NT2/D1 (cell line): ENCODE data around the gene BAZ2B.

Experiments
- DNase-seq: peaks from one replicate; pipeline ENCODE4 v3.0.0-alpha.2; 2011; ENCODE audit warnings: low read depth, low spot score
- H3K27me3 ChIP-seq: 2 replicates; pipeline ENCODE4 v1.6.0; 2011; ENCODE audit warnings: mild to moderate bottlenecking; ENCODE audit not compliant: insufficient read length, insufficient read depth
- H3K36me3 ChIP-seq: 2 replicates; pipeline ENCODE4 v1.6.1; 2011; ENCODE audit warnings: mild to moderate bottlenecking, low read length, mixed read lengths; ENCODE audit not compliant: insufficient read depth, insufficient read length
- H3K4me1 ChIP-seq: 2 replicates; pipeline ENCODE4 v1.5.1; 2011; ENCODE audit not compliant: insufficient read depth, insufficient read length
- H3K4me3 ChIP-seq: 2 replicates; pipeline ENCODE4 v1.5.1; 2011; ENCODE audit warnings: low read depth; ENCODE audit not compliant: insufficient read length
- H3K9ac ChIP-seq: 2 replicates; pipeline ENCODE4 v1.6.0; 2011; ENCODE audit warnings: low read depth; ENCODE audit not compliant: insufficient read length
- H3K9me3 ChIP-seq: 2 replicates; pipeline ENCODE4 v1.5.1; 2011; ENCODE audit warnings: mild to moderate bottlenecking, low read length; ENCODE audit not compliant: insufficient read depth
- SUZ12 ChIP-seq: IDR thresholded peaks from 2 replicates; pipeline ENCODE4 v1.6.1; 2011; ENCODE audit not compliant: insufficient read length, insufficient read depth; ENCODE audit errors: extremely low read depth
- YY1 ChIP-seq: IDR thresholded peaks from 2 replicates; pipeline ENCODE4 v1.6.1; 2011; ENCODE audit not compliant: insufficient read length, insufficient read depth
- ZNF274 ChIP-seq: IDR thresholded peaks from 2 replicates; pipeline ENCODE4 v1.6.1; 2011; ENCODE audit warnings: mild to moderate bottlenecking, low read depth, low read length

BAZ2B gene

DNA sequence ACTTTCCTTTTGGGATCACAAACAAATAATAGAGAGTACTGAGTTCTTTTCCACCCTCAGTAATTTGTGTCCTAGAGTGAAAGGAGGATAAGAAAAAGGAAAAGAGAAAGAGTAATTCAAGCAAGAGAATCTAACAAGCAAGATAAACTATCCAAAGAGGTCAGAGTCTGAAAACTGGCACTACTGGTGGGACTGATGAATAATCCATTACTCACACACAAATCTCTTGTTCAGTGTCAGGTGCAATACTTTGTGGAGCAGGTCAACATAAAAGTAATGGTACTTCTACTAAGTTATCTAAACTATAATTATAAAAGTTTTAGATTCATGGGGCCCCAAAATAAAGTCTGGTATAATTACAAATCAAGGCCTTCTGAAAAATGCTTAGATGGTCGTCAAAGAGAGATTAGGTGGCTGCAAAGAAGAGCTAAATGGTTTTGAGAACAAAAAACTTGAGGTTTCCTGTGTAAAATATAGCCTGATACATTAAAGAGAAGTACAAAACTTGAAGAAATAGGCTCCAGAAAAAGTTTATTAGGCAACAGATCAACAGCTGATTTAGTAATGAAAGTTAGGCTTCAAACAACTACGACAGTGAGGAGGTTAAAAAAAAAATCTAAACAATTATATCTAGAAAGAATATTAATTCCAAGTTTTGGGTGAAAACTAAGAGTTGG, 109.4 kb downstream of the BAZ2B start:
- Histone ChIP-seq H3K9ac (no peak overlapping the region), H3K4me1 (no peaks in the 10 kb centered on the region), H3K9me3 (no peaks in the 10 kb centered on the region), H3K36me3 (no peaks in the 10 kb centered on the region), H3K27me3 (no peaks in the 10 kb centered on the region), H3K4me3 (no peak overlapping the region)
- TF ChIP-seq ZNF274 (no peak), YY1 (no peak), SUZ12 (no peak)
- no peak for DNase-seq

GRCh38 chr2:159506202-159506601, 110.1 kb downstream of the BAZ2B start:
- Histone ChIP-seq H3K36me3 (no peaks in the 10 kb centered on the region), H3K9ac (no peak overlapping the region), H3K4me1 (no peaks in the 10 kb centered on the region), H3K4me3 (no peak overlapping the region), H3K9me3 (no peaks in the 10 kb centered on the region), H3K27me3 (no peaks in the 10 kb centered on the region)
- DNase-seq, result no peak
- TF ChIP-seq SUZ12 (no peak), ZNF274 (no peak), YY1 (no peak)

DNA sequence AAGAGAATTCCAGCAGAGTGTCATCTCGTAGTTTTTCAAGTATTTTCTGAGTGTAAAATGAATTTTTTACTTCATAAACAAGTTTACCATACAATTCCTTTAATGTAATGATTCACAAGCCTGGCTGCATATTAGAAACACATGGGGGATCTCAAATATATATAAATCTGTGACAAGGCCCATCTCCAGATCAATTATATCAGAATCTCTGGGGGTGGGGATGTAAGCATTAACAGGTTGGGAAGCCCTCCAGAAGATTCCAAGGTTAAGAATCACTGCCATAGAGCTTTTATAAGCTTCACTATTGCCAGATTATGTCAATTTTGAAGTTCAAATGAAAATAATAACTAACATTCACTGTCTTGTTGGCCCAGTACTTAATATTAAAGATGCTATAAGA, 111.2 kb downstream of the BAZ2B start:
- no peak for TF ChIP-seq YY1
- no peak for TF ChIP-seq ZNF274
- no peak for TF ChIP-seq SUZ12
- no peaks in the 10 kb centered on the region for H3K9me3 ChIP-seq
- DNase-seq, result no peak
- H3K27me3 ChIP-seq, result no peaks in the 10 kb centered on the region
- no peak overlapping the region for H3K9ac ChIP-seq
- no peaks in the 10 kb centered on the region for H3K4me1 ChIP-seq
- no peaks in the 10 kb centered on the region for H3K36me3 ChIP-seq
- no peak overlapping the region for H3K4me3 ChIP-seq

DNA sequence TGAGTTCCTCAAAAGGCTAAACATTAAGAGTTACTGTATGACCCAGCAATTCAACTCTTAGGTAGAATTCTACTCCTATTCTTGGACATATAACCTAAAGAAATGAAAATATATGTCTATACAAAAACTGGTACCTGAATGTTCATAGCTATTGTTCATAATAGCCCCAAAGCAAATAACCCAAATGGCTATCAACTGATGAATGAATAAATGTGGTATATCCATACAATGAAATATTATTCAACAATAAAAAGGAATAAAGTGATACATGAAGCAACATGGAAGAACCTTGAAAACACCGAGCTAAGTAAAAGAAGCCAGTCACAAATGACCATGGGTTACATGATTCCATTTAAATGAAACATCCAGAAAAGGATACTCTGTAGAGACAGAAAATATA, 114.6 kb downstream of the BAZ2B start:
- no peaks in the 10 kb centered on the region for H3K9me3 ChIP-seq
- H3K27me3 ChIP-seq, result no peaks in the 10 kb centered on the region
- no peak for DNase-seq
- no peak overlapping the region for H3K9ac ChIP-seq
- H3K4me3 ChIP-seq, result no peak overlapping the region
- TF ChIP-seq YY1, result no peak
- no peak for TF ChIP-seq SUZ12
- no peak for TF ChIP-seq ZNF274
- H3K36me3 ChIP-seq, result no peaks in the 10 kb centered on the region
- H3K4me1 ChIP-seq, result no peaks in the 10 kb centered on the region

GRCh38 chr2:159497847-159498246, 118.5 kb downstream of the BAZ2B start:
- DNase-seq, result no peak
- no peaks in the 10 kb centered on the region for H3K27me3 ChIP-seq
- no peaks in the 10 kb centered on the region for H3K36me3 ChIP-seq
- no peak overlapping the region for H3K4me3 ChIP-seq
- H3K9ac ChIP-seq, result no peak overlapping the region
- no peaks in the 10 kb centered on the region for H3K9me3 ChIP-seq
- TF ChIP-seq ZNF274, result no peak
- no peak for TF ChIP-seq YY1
- TF ChIP-seq SUZ12, result no peak
- H3K4me1 ChIP-seq, result no peaks in the 10 kb centered on the region

DNA sequence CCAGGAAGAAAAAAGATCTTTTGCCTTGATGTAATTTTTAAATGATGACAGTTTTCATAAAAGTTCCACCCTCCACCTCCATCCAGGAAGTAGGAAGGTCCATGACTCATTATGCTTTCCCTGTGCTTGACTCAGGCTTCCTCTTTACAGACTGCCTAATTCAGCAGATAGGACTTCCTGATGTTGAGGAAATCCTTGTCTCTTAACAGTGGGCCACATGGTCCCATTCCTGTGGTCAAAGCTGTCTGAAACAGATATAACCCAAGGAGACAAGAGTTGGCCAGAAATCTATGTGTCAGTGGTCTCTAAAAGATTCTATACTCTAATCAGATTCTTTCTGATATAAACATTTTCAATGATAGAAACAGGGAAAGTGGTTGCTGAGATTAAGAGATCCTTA, 119.1 kb downstream of the BAZ2B start:
- Histone ChIP-seq H3K4me3 (no peak overlapping the region), H3K27me3 (no peaks in the 10 kb centered on the region), H3K36me3 (no peaks in the 10 kb centered on the region), H3K9ac (no peak overlapping the region), H3K9me3 (no peaks in the 10 kb centered on the region), H3K4me1 (no peaks in the 10 kb centered on the region)
- no peak for DNase-seq
- no peak for TF ChIP-seq ZNF274
- no peak for TF ChIP-seq SUZ12
- no peak for TF ChIP-seq YY1

- Histone ChIP-seq H3K9ac (no peak overlapping the region), H3K27me3 (no peaks in the 10 kb centered on the region), H3K36me3 (no peaks in the 10 kb centered on the region), H3K9me3 (no peaks in the 10 kb centered on the region), H3K4me3 (no peak overlapping the region), H3K4me1 (no peaks in the 10 kb centered on the region)
- TF ChIP-seq ZNF274, result no peak
- no peak for TF ChIP-seq YY1
- DNase-seq, result no peak
Measured at GRCh38 chr2:159489476-159489875, 126.9 kb downstream of the BAZ2B start.

GRCh38 chr2:159484532-159484931, 131.8 kb downstream of the BAZ2B start:
- no peak overlapping the region for H3K4me3 ChIP-seq
- H3K27me3 ChIP-seq, result no peaks in the 10 kb centered on the region
- H3K9me3 ChIP-seq, result no peaks in the 10 kb centered on the region
- no peaks in the 10 kb centered on the region for H3K36me3 ChIP-seq
- no peaks in the 10 kb centered on the region for H3K4me1 ChIP-seq
- no peak overlapping the region for H3K9ac ChIP-seq
- TF ChIP-seq YY1 (no peak), ZNF274 (no peak), SUZ12 (no peak)
- no peak for DNase-seq
